A673 (cell line): ENCODE measurements around the gene PCDHB7. TPM values are rescaled to one million over a fixed set of nuclear protein-coding genes. Genes with fewer than 3 reads are reported as not detected.
A peak's percentile ranks its signal among the peaks of the same experiment; 100 is the strongest.
"Not testable (repeated sequence)": the region's sequence is repeated elsewhere in the genome, so short reads cannot be mapped to it uniquely, and the experiment has no call there.

ENCODE experiments used
- BruUV-seq: library from RNA; stranded (reverse); fragments of 400-500 nt; replicated peaks from 2 replicates; lab custom pipeline; 2021; lab: Mats Ljungman, UMichigan
- CTCF ChIA-PET: fragments of 300-600 bp; sonication (Branson Sonifier 250); formaldehyde crosslinking; loops from one replicate; lab custom pipeline; 2022; ENCODE audit warnings: antibody characterized with exemption; lab: Charles Lee
- POLR2A ChIA-PET: fragments of 300-600 bp; sonication (Branson Sonifier 250); formaldehyde crosslinking; loops from one replicate; lab custom pipeline; 2022; ENCODE audit warnings: antibody characterized with exemption; ENCODE audit not compliant: low non-redundant PET; lab: Charles Lee
- DNase-seq: peaks from one replicate; pipeline ENCODE4 v3.0.0-alpha.2; 2015; ENCODE audit warnings: low spot score
- H3K27ac ChIP-seq: fragments of 200-600 bp; sonication (generic); 2 replicates; pipeline ENCODE4 v1.5.1; 2016; ENCODE audit warnings: mixed run types, low read depth, mild to moderate bottlenecking, mixed read lengths, antibody characterized with exemption, low read length; ENCODE audit not compliant: poor library complexity, severe bottlenecking
- H3K27me3 ChIP-seq: fragments of 200-600 bp; sonication (generic); replicated peaks from 2 replicates; pipeline ENCODE4 v1.6.1; 2017; ENCODE audit warnings: mixed run types, low read depth, mild to moderate bottlenecking, mixed read lengths, antibody characterized with exemption, low read length; ENCODE audit not compliant: insufficient read depth, poor library complexity
- H3K36me3 ChIP-seq: fragments of 200-600 bp; sonication (generic); 2 replicates; pipeline ENCODE4 v1.6.1; 2016; ENCODE audit warnings: mixed run types, mild to moderate bottlenecking, mixed read lengths, antibody characterized with exemption, low read length; ENCODE audit not compliant: insufficient read depth, poor library complexity, severe bottlenecking
- H3K4me1 ChIP-seq: fragments of 200-600 bp; sonication (generic); 2 replicates; pipeline ENCODE4 v1.6.1; 2017; ENCODE audit warnings: mixed run types, mild to moderate bottlenecking, mixed read lengths, antibody characterized with exemption, low read length; ENCODE audit not compliant: insufficient read depth, poor library complexity, severe bottlenecking
- H3K4me3 ChIP-seq: fragments of 200-600 bp; sonication (generic); 2 replicates; pipeline ENCODE4 v1.5.1; 2016; ENCODE audit warnings: low read depth, mixed run types, mild to moderate bottlenecking, mixed read lengths, low read length; ENCODE audit not compliant: poor library complexity, severe bottlenecking
- H3K9me3 ChIP-seq: fragments of 200-600 bp; sonication (generic); 2 replicates; pipeline ENCODE4 v1.6.1; 2016; ENCODE audit warnings: mixed run types, low read depth, mild to moderate bottlenecking, mixed read lengths, antibody characterized with exemption, low read length; ENCODE audit not compliant: poor library complexity, severe bottlenecking
- CTCF ChIP-seq: fragments of 300-800, 200-600 bp; sonication (generic); conservative IDR thresholded peaks from 2 replicates; pipeline ENCODE4 v1.5.1; 2017; ENCODE audit warnings: low read depth, mild to moderate bottlenecking, antibody characterized with exemption, low read length, moderate library complexity, mixed read lengths
- EZH2 ChIP-seq: fragments of 200-600 bp; sonication (generic); IDR thresholded peaks from 2 replicates; pipeline ENCODE4 v1.6.1; 2017; ENCODE audit warnings: borderline replicate concordance, low read depth, mild to moderate bottlenecking, mixed read lengths, antibody characterized with exemption, low read length; ENCODE audit not compliant: poor library complexity, severe bottlenecking
- intact Hi-C: fragments of 100-400 bp; cut with micrococcal nuclease; formaldehyde crosslinking; loops from one replicate; pipeline ENCODE4 v1.10.0; 2022; ENCODE audit not compliant: unreplicated experiment
- total RNA-seq: library from RNA; stranded (reverse); gene quantifications from 2 replicates; pipeline ENCODE4 v1.2.3, GENCODE V29; 2021

Gene PCDHB7
- total RNA-seq, 1 experiment from 2014 or later: 2.0 TPM

- Histone ChIP-seq H3K36me3 (peaks cover 5% of the 10 kb centered on the region), H3K27ac (peak within 1 kb of the TSS; percentile 88), H3K4me3 (peak within 1 kb of the TSS; percentile 60), H3K4me1 (no peaks in the 10 kb centered on the region), H3K27me3 (no peaks in the 10 kb centered on the region), H3K9me3 (peaks cover 14% of the 10 kb centered on the region)
- intact Hi-C loops: no loop called here
- ChIA-PET CTCF (interaction anchor here (0.8 to 1.9 kb wide), 10 partner anchors 9 to 429 kb away, joined by 3 to 9 read pairs (median 4); partner anchors contain the start of genes PCDHB14, PCDHB16, PCDHB2 and PCDHB9), POLR2A (no interaction called here)
- DNase-seq: peak; percentile 90
- TF ChIP-seq EZH2: no peak
- peak; percentile 82 for TF ChIP-seq CTCF
- BruUV-seq: TSS peak; percentile 73
Observed at GRCh38 chr5:141135030-141135717, 37.3 kb upstream of the PCDHB7 start, which contains the start of gene PCDHB5. Gene PCDHB5 (plus strand): TSS chr5:141135206. CDS start chr5:141135435, 229 bp downstream.

GRCh38 chr5:141135718-141136266 lies 36.7 kb upstream of the PCDHB7 start:
- peak; percentile 36 for DNase-seq
- no peaks in the 10 kb centered on the region for H3K4me1 ChIP-seq
- H3K9me3 ChIP-seq: peaks cover 14% of the 10 kb centered on the region
- intact Hi-C loops: no loop called here
- no TSS peak for BruUV-seq
- peak overlapping the region; percentile 60 for H3K4me3 ChIP-seq
- H3K27me3 ChIP-seq: no peaks in the 10 kb centered on the region
- TF ChIP-seq CTCF: no peak
- TF ChIP-seq EZH2: no peak
- peak overlapping the region; percentile 88 for H3K27ac ChIP-seq
- POLR2A ChIA-PET: no interaction called here
- CTCF ChIA-PET: interaction anchor here (0.8 to 1.9 kb wide), 10 partner anchors 9 to 428 kb away, joined by 3 to 9 read pairs (median 4); partner anchors contain the start of genes PCDHB14, PCDHB16, PCDHB2 and PCDHB9
- H3K36me3 ChIP-seq: peaks cover 5% of the 10 kb centered on the region

- H3K27ac ChIP-seq, POLR2A ChIA-PET, H3K27me3 ChIP-seq, H3K36me3 ChIP-seq, BruUV-seq, H3K4me1 ChIP-seq, DNase-seq, intact Hi-C loops, CTCF ChIA-PET, H3K4me3 ChIP-seq: not testable (repeated sequence)
- H3K9me3 ChIP-seq: peaks cover 14% of the 10 kb centered on the region
Observed at GRCh38 chr5:141137346-141137745, 35.1 kb upstream of the PCDHB7 start.
